NCI-H446 treated with DMSO at 0.1 percent for 48 hours (cell line): ENCODE data around the gene DEGS2.

Experiments used
- DNase-seq: peaks from one replicate; lab custom pipeline; 2025; lab: John Stamatoyannopoulos, UW

The DEGS2 gene

DNA sequence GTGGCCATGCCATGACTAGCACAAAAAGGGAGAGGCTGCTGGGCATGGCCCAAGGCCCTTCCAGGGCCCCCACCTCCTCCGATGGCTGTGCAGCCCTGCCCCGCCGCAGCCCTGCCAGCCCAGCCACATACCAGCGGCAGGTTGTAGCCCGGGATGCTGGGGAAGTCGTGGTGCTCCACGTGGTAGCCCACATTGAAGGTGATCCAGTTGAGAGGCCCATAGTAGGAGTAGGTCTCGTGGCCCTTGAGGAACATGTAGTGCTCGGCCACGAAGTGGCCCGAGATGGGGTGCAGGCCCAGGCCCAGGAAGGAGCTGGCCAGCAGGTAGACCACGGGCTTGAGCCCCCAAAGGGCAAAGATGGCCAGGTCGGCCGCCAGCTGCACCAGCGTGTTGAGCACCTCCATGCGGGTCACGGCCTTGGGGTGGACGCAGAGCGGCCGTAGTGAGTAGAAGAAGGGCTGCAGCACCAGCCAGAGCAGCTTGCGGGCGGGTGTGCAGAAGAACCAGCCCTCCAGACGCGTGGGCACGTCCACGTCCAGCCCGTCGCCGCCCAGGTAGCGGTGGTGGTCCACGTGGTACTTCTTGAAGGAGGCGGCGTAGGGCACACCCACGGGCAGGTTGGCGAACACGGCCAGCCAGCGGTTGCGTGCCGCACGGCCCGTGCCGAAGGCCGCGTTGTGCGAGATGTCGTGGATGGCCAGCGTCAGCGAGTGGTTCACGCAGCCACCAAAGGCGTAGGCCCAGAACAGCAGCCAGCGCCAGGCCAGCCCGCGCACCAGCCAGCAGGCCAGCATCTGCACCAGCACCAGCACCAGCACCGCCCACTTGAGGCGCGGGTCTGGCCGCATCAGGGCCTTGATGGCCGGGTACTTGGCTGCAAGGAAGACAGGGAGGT, 10.4 kb downstream of the DEGS2 start:
- DNase-seq: no peak

DNA sequence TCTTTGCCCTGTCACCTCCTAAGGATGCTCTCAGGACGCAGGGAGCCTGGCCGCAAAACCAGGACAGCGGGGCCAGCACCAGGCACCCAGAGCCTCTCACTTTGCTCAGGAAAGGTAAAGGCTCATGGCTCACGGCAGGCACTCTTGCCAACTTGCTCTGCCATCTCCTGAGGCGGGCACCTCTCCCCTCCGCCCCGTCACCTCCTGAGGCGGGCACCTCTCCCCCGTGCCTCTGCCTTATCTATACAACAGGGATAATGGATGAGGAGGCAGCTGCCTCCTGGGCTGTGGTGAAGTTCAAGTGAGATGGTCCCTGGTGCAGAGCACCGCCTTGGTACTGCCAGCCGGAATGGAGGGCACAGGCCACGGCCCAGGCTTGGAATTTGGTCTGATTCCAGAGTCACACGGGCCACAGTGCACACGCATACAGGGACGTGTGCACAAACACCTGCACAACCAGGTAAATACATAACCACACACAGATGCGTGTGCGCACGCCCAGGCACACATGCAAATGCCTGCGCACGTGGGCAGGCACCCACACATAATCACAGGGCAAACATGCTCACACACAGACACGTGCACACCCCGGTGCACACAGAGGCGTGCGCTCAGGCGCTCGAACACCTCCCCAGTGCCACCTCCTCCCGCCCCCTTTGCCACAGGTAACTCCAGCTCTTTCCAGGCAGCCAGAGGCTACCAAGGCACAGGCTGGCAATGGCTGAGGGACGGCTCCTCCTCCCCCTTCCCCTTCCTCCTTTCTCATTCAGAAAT, 11.6 kb downstream of the DEGS2 start:
- no peak for DNase-seq

DNA sequence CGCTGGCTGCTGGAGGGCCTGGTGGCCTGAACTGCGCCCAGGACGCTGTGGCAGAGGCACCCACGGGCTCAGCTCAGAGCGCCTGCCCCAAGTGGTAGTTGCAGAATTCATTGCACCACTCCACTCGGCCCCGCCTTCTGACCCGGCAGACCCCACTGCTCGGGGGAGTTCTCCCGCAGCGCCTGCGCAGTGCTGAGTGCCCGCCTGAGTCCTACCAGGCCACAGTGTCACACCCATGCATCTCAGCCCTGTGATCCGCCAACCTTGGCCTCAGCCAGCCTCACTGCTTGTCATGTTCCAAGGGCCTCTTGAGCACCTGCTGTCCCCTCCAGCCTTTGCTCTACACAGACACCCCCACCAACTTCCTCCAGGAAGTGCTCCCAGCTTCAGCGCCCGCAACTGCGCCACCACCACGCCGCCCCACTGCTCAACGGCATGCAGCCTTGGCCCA, 12.2 kb downstream of the DEGS2 start:
- DNase-seq: no peak

DNA sequence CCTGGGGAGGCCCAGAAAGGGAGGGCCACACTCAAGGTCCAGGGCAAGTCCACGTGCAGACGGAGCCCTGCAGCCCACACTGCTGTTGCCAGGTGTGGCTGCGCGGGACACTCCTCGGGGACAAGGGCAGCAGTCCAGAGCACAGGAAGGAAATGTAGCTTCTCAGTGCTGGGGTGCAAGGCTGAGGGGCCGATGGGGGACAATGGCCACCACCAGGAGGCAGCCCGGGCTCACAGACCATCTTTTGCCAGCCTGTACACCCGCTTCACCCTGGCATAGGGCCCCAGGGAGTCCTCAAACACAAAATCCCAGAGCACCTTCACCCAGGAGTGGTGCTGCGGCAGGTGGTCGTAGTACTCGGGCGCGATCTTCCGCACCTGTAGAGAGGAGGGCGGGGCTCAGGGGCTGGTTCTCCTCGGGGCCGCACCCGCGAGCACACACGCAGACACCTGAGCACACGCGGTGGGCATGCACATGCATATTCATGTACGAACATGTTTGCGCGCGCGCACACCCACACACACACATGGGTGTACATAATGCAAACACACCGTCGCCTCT, 12.8 kb downstream of the DEGS2 start:
- no peak for DNase-seq

DNA sequence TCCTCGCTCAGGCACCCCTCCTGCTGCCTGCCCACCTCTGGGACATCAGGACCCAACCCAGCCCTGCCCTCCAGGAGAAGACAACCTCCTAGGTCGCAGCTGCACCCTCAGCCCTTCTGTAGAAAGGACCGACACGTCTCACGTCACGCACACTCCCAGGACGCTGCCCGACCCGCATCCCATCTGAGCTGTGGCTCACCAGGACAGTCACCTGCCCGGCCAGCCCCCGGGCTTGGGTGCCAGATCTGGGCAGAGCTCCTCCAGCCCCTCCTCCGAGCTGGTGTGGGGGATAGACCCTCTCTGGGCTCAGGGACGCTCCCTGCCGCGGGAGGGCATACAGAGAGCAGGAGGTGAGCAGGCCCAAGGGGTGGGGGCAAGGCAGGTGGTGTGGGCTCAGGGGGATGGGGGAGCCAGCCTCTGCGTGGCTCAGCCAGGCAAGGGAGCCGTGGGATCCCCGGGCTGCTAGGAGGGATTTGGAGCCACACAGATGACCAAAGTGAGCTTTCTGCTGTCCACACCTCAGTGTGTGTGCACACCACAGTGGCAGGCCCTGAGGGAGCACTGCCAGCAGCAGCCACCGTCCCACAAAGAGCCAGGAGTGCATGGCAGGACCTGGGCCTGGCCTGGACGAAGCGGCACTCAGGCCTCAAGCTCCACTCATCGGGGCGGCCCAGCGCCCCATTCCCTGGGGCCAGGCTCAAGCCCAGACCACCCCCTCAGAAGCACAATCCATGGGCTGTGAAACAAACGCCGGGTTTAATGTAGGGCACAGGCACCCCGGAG, 13.6 kb downstream of the DEGS2 start:
- DNase-seq: no peak

DNA sequence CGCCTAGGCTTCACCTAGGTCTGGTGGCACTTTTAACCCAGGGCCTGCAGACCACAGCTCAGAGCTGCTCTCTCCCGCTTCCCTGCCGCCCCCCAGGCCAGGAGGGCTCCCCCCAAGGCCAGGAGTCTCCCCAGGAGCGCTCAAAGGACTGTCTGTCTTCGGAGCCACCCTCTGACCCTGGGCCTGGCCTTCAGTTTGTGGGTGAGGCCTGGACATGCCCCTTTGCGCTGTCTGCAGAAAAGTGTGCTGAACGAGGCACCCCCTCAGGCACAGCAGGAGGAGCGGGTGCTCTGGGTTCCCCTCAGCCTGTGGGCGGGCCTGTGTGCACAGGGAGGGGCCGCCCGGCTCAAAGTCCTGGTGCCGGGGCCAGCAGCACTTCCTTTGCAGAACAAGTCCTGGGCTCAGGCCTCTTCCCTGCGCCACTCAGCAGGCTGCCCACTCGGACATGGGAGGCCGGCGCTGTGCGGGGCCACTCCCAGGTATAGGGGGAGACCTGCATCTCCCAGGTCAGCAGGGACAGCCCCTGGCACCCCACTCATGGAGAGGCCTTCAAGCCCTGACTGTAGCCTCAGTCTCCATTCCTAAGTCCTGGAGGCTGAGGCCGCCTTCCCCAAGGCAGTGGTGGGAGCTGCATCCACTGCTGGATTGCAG, 14.3 kb downstream of the DEGS2 start:
- DNase-seq: no peak

DNA sequence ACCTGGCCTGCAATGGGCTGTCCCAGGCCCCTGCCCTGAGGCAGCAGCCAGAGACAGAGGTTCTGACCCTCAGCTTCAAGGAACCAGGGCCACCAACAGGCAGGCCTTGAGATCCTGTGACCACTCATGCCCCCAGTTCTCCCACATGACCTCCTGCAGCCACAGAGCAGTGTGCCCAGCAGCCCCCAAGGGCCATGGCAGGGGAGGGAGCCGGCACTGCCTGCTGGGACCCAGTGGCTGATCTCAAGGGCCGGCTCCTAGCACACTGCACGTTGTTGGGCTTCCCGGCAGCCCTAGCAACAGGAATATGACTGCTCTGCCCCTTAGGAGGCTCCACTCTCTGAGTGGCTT, 14.8 kb downstream of the DEGS2 start:
- no peak for DNase-seq

DNA sequence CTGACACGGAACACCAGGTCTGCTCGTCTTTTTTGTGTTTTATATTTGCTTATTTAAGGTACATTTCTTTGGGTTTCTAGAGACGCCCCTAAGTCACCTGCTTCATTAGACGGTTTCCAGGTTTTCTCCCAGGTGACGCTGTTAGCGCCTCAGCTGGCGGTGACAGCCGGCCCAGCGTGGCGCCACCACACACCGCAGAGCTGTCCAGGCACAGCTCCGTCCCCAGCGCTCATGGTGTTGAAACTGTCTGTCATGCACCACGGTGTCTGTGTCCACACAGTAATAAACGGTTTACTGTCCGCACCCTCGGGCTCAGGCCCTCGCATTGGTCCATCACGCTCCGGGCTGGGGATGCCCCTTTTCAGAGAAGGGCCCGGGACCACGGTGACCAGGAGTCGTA, 15.5 kb downstream of the DEGS2 start:
- DNase-seq: no peak

DNA sequence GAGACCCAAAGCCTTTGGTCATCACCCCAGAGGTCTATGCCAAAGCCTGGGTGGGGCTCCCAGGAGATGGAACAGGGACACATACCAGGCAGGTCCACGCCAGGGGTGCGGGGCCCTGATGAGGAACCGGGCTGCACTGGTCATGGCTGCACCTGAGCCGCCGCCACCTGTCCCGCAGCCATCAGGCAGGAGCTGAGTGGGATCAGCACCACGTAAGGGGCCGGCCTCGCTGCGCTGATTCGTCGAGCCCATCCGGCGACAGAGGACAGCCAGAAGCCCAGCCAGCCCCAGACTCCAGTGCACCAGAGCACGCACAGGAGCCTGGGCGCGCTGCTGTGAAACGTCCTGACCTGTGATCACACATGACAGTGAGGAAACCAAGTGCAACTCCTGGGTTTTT, 15.9 kb downstream of the DEGS2 start:
- DNase-seq: no peak

DNA sequence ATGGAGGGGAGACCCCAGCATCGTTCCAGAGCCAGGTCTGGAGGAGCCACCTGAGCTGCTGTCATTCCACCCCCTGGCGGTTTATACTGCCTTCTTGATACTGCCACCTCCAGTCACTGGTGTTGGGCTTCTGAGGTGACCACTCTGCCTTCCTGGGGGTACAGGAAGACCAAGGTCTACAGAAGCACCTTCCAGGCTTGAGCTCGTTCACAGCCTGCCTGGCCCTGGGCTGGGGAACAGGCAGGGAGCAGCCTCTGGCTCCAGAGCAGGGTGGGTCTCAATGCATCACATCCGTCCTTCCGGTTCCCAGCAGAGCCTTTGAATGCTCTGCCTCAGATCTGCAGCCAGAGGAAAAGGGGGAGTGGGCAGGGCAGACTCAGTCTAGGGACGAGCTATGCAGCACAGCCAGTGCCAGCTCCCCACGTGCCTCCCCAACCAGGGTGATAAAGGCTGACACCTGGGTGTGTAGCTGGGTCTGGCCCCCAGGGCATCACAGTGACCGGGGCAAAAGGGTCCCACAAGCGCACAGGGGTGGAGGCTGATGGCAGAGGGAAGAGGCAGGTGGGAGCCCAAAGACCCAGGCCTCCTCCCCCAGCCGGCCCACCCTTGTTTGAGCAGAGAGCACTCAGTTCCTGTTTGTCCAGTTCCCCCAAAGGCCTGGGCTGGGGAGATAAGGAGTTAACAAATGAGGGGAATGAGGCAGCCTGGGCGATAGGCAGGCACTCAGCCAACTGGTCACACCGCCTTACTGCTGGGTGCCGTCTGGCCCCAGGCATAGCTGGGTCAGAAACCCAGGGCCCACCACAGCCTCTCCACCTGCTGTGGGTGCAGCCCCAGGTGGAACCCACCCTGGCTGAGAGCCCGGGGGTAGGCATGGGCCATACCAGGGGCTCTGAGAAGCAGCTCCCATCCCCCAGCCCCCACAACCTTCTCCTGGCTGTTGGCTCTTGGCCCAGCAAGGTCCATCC, 17.1 kb downstream of the DEGS2 start:
- DNase-seq: no peak

DNA sequence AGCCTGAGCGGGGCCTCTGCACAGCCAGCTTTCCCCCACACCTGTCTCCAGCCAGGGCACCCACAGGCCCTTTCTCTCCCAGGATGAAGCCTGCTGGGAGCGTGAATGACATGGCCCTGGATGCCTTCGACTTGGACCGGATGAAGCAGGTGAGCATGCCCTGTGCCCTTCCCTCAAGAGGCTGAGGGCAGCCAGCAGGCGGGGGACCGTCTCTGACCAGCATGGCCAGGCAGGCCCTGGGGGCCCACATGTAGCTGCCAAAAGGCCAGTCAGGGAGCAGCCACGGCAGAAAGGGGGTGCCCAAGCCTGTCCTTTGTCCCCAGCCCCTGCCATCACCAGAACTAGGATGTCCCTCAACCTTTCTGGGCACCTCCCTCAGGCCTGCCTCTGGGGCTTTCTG, 18.3 kb downstream of the DEGS2 start:
- no peak for DNase-seq

DNA sequence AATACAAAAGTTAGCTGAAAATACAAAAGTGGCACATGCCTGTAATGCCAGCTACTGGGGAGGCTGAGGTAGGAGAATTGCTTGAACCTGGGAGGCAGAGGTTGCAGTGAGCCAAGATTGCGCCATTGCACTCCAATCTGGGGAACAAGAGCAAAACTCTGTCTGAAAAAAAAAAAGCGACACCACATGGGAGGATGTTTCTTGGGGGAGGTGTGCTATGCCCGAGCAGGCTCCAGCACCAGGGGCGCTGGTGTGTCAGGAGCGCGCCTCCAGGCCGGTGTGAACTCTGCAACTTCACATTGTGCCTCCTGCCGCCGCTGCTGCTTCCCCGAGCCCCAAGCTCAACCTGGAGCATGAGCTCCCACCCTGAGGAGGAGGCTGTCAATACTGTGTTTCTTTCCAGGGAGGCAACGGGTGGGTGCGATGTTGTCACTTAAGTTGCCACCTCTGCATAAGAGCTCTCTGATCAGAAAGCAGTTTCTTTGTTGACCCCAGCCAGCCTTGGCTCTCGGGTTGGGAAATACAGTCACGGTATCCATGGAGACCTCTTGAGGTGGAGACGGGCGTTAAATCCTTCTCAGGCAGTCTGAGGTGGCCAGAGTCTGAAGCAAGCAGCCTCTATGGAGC, 18.9 kb downstream of the DEGS2 start:
- DNase-seq: no peak

DNA sequence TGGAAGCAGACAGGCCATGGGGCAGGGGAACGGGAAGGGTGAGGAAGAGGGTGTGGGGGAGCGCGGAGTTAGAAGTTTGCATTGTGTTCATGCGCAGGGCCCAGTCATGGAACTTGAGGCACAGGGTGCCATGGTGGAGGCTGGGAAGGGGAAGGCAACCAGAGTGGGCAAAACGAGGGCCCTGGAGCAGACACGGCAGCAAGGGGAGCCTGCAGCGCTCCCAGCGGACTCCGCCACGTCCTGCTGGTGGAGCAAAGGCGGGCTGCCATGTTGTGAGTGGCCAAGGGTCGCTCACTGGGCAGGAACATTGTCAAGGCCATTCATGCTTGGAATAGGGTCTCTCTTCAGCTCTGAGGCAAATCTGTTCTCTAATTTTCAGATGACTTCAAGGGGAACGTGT, 20.5 kb downstream of the DEGS2 start:
- no peak for DNase-seq

DNA sequence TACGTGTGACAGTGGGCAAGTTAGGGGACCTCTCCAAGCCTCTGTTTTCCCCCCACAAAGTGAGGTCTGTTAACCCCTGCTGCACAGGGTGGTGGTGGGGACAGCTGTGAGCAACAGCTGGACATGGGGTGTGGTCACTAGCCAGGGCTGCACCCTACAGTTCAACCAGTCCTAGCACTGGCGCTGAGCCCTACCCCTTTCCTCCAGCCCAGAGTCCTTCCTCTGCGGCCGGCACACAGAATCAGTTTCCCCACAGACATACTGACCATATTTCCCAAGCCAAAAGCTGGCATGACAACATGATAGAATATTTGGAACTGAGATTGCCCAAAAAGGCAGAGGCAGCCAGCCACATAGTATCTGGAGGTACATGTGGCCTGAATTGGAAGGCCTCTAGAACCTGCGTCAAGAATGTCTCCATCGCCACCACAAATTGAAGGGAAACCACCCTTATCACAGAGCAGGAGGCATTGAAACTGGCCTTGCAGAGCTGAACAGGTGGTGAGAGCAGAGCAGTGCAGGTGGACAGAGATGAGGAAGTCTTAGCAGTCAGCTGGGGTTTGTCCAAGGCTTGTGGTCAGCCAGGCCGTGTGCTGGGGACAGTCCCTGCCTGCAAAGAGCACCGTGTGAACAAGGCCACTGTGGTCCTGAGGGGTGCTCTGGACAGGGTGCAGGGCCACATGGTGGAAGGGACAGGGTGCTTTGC, 21.2 kb downstream of the DEGS2 start:
- no peak for DNase-seq

DNA sequence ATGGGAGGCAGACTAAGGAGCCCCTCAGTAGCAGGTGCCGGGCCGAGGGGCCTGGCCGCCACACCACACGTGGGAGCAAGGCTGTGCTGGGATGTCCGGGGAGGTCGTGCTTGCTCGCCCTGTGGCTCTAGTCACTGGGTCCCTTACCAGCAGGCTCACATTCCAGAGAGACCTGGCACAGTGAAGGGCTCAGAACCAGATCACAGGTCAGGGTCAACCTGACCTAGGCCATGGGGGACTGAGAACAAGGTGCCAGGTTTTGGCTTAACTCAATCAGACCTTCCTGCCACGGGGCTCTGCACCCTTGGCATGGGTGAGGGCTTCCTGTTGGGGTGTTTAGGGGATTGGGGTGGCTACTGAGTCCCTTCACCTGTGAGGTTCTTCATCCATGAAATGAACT, 22.3 kb downstream of the DEGS2 start:
- DNase-seq: no peak

DNA sequence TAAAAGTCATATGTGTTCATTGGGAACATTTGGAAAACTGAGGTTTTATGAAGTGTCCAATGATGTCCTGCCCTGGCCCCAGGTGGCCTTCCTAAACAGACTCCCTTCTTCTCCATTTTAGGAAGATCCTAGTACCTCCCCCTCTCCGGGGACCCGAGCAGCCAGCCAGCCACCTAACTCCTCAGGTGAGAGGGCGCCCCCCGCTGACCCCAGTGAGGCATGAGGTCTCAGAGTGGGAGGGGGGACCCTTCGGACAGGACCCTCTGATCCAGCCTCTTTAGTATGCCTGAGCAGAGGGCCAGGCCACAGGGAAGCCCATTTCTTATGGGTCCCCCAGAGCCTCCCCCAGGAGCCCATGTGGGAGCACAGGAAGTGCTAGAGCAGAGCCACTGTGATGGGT, 23.7 kb downstream of the DEGS2 start:
- DNase-seq: no peak

DNA sequence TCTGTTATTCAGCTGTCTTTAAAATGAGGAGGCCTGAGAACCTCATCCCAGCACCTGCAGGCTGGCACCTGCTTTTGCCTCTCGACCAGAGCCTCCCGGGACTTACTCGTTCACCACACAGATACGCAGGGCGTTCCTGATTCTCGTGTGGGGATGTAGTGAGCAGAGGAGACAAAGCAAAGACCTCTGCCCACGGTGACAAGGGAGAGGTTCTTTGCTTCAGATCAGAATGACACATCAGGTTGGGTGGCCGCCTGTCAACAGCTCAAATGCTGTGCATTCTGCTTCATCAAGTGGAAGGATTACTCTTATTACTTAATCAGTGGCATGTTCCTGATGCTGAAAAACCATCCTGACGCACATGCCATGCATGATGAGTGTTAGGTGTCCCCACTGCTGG, 24.4 kb downstream of the DEGS2 start:
- no peak for DNase-seq

DNA sequence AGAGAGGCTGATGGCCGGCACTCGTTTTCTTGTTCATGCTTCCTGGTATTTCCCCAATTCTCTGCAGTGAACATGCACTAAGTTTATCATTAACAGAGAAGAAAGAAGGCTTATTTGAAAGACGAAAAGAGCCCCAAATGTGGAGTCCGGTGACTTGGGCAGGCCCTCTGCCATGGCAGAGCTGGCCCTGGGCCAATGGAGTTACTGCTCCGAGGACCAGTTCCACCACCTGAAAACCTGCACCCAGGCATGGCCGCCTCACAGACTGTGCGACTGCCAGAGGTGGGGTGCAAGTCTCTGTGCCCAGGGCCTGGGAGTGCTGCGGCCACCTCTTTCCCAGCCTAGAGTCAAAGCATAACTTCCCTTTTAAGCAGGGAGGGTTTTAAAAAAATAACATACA, 24.9 kb downstream of the DEGS2 start:
- no peak for DNase-seq

DNA sequence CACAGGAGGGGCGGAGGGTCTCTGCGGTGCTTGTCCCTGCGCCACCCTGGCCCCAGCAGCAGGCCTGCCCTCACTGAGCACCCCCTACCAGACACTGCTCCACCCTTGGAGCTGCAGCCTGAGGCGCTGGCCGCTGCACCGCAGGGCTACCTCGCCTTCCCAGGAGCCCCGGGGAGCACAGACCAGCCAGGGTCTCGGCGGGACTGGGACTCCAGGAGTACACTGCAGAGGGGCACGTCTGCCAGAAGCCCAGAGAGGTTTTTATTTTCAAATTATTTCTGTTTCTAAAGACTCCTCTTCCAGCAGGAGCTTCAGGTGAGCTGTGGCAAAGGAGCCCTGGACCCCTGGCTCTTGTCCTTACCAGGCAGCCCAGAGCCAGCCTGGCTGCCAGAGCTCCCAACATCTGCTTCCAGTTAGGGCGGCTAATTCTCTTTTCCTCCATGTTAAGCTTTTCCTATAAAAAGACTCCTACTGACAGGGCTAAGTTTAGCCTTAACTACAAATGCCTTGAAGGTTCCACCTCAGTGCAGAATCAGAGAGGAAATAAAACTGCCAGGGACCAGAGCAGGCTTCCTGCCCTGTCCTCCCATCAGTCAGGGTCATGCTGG, 26.4 kb downstream of the DEGS2 start:
- no peak for DNase-seq
